GM23338 (cell line): ENCODE measurements around the gene AMPD3. TPM values are rescaled to one million over a fixed set of nuclear protein-coding genes. Genes with fewer than 3 reads are reported as not detected.

Experiments used
- ATAC-seq: fragments of 200-7000 bp; cut with Tn5 transposase; 3 replicates; pipeline ENCODE4 v1.9.1; 2020
- DNase-seq: peaks from one replicate; pipeline ENCODE4 v3.0.0-alpha.2; 2015; ENCODE audit warnings: low spot score
- H2AFZ ChIP-seq: fragments of 200-600 bp; sonication (generic); 2 replicates; pipeline ENCODE4 v1.8.0; 2016; ENCODE audit warnings: antibody characterized with exemption, mild to moderate bottlenecking, moderate library complexity
- H3F3A ChIP-seq: fragments of 200-600 bp; sonication (generic); replicated peaks from 2 replicates; pipeline ENCODE4 v1.8.0; 2017; ENCODE audit warnings: antibody characterized with exemption, mixed run types, low read depth
- H3K27ac ChIP-seq: fragments of 200-600 bp; sonication (generic); 2 replicates; pipeline ENCODE4 v1.6.1; 2016; ENCODE audit warnings: low read depth
- H3K27me3 ChIP-seq: fragments of 200-600 bp; sonication (generic); 2 replicates; pipeline ENCODE4 v1.8.0; 2016; ENCODE audit warnings: mild to moderate bottlenecking, mixed run types, moderate library complexity; ENCODE audit not compliant: insufficient read depth
- H3K36me3 ChIP-seq: fragments of 200-600 bp; sonication (generic); 2 replicates; pipeline ENCODE4 v1.8.0; 2016; ENCODE audit warnings: mild to moderate bottlenecking; ENCODE audit not compliant: insufficient read depth
- H3K4me1 ChIP-seq: fragments of 200-600 bp; sonication (generic); 2 replicates; pipeline ENCODE4 v1.8.0; 2016; ENCODE audit warnings: mild to moderate bottlenecking, moderate library complexity; ENCODE audit not compliant: insufficient read depth
- H3K4me2 ChIP-seq: fragments of 200-600 bp; sonication (generic); 2 replicates; pipeline ENCODE4 v1.7.1; 2017; ENCODE audit warnings: mixed run types
- H3K4me3 ChIP-seq: fragments of 200-600 bp; sonication (generic); 2 replicates; pipeline ENCODE4 v1.6.1; 2016; ENCODE audit warnings: mixed run types
- H3K79me2 ChIP-seq: fragments of 200-600 bp; sonication (generic); replicated peaks from 2 replicates; pipeline ENCODE4 v1.8.0; 2017; ENCODE audit warnings: mild to moderate bottlenecking; ENCODE audit not compliant: insufficient read depth
- H3K9me2 ChIP-seq: fragments of 200-600 bp; sonication (generic); 2 replicates; pipeline ENCODE4 v1.8.0; 2017; ENCODE audit not compliant: insufficient read depth
- H4K20me1 ChIP-seq: fragments of 200-600 bp; sonication (generic); replicated peaks from 2 replicates; pipeline ENCODE4 v1.8.0; 2017; ENCODE audit warnings: mild to moderate bottlenecking; ENCODE audit not compliant: insufficient read depth
- H3K27ac Mint-ChIP-seq: 2 replicates; pipeline ENCODE4 v1.8.0; 2020; ENCODE audit warnings: inconsistent platforms, mild to moderate bottlenecking, moderate library complexity, mixed read lengths
- H3K27me3 Mint-ChIP-seq: 3 replicates; pipeline ENCODE4 v1.8.0; 2022; ENCODE audit warnings: low read depth, mild to moderate bottlenecking, moderate library complexity, mixed read lengths, inconsistent platforms; ENCODE audit not compliant: insufficient read depth, poor library complexity
- H3K36me3 Mint-ChIP-seq: 3 replicates; pipeline ENCODE4 v1.8.0; 2021; ENCODE audit warnings: low read depth, mild to moderate bottlenecking, inconsistent platforms, moderate library complexity, mixed read lengths
- H3K4me1 Mint-ChIP-seq: 3 replicates; pipeline ENCODE4 v1.8.0; 2020; ENCODE audit warnings: mild to moderate bottlenecking, inconsistent platforms, mixed read lengths
- H3K4me3 Mint-ChIP-seq: 3 replicates; pipeline ENCODE4 v1.8.0; 2021; ENCODE audit warnings: moderate library complexity, mild to moderate bottlenecking, inconsistent platforms, mixed read lengths
- H3K9me3 Mint-ChIP-seq: 3 replicates; pipeline ENCODE4 v1.8.0; 2020; ENCODE audit warnings: moderate library complexity, mild to moderate bottlenecking, inconsistent platforms, mixed read lengths
- ETS1 ChIP-seq: IDR thresholded peaks from 2 replicates; pipeline ENCODE4 v1.6.1; 2016; ENCODE audit warnings: antibody characterized with exemption
- REST ChIP-seq: IDR thresholded peaks from one replicate; pipeline ENCODE4 v1.6.1; 2018; ENCODE audit warnings: antibody characterized with exemption; ENCODE audit not compliant: unreplicated experiment
- ZNF331 ChIP-seq: fragments of 250-450 bp; sonication (Bioruptor Pico); IDR thresholded peaks from 2 replicates; pipeline ENCODE4 v1.5.0; 2020; ENCODE audit warnings: low read depth, mild to moderate bottlenecking, moderate library complexity
- ZNF462 ChIP-seq: fragments of 250-450 bp; sonication (Bioruptor Pico); IDR thresholded peaks from 2 replicates; pipeline ENCODE4 v1.5.0; 2020; ENCODE audit warnings: mild to moderate bottlenecking, moderate library complexity
- polyA plus RNA-seq: library from polyadenylated mRNA; unstranded; fragments of >200 nt; fragmentation: Nextera tagmentation; extraction: Ambion mirVana; gene quantifications from 2 replicates; pipeline ENCODE4 v1.2.1, GENCODE V29; 2016
- total RNA-seq: library from RNA; depleted of rRNA; stranded (reverse); fragments of >200 nt; shearing (Covaris generic); gene quantifications from 2 replicates; pipeline ENCODE4 v1.2.3, GENCODE V29; 2014

AMPD3 gene
- total and polyA plus RNA-seq, 2 experiments from 2014 or later: 1.6 to 2.1 TPM

- TF ChIP-seq ZNF462 (no peak), ZNF331 (CRISPR knock-in tag) (no peak), REST (no peak)
Measured at GRCh38 chr11:10456519-10456918, 1.5 kb downstream of the AMPD3 start (continued).

GRCh38 chr11:10457901-10458300 is 2.8 kb downstream of the AMPD3 start:
- no peak for DNase-seq
- H2AFZ ChIP-seq: no peak overlapping the region
- H3K9me3 Mint-ChIP-seq: no peaks in the 10 kb centered on the region
- no peaks in the 10 kb centered on the region; the same call in 2 of the 3 replicates for H3K36me3 Mint-ChIP-seq
- no peaks in the 10 kb centered on the region for H3K9me2 ChIP-seq
- no peaks in the 10 kb centered on the region for H4K20me1 ChIP-seq
- peaks cover 12% of the 10 kb centered on the region for H3K4me1 ChIP-seq
- no peak overlapping the region for H3K27ac ChIP-seq
- no peak overlapping the region for H3K4me3 ChIP-seq
- H3K79me2 ChIP-seq: no peaks in the 10 kb centered on the region
- no peaks in the 10 kb centered on the region for H3F3A ChIP-seq
- no peaks in the 10 kb centered on the region for H3K27me3 ChIP-seq
- H3K4me2 ChIP-seq: no peak overlapping the region
- peaks cover 31% of the 10 kb centered on the region for H3K4me1 Mint-ChIP-seq
- peaks cover 14% of the 10 kb centered on the region for H3K27me3 Mint-ChIP-seq
- H3K27ac Mint-ChIP-seq: no peak overlapping the region
- no peak for ATAC-seq
- no peak overlapping the region for H3K4me3 Mint-ChIP-seq
- no peaks in the 10 kb centered on the region for H3K36me3 ChIP-seq
- no peak for TF ChIP-seq ZNF462
- no peak for TF ChIP-seq ETS1
